ENCODE results near the gene LIN9.
A peak's percentile ranks its signal among the peaks of the same experiment; 100 is the strongest.

LIN9 gene

DNA sequence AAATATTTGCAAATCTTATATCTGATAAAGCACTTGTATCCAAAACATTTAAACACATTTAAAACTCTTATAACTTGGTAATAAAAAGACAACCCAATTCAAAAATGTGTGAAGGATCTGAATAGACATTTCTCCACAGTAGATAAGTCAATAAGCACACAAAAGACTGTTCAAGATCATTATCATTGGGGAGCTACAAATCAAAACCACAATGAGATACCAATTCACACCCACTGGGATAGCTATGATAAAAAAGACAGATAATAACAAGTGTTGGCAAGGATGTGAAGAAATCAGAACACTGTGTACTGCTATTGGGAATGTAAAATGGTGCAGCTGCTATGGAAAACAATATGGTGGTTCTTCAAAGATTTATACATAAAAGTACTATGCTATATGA is 5.1 kb upstream of the LIN9 start:
- Histone ChIP-seq H3K4me3 (ENCODE audit: low read length) (no peak overlapping the region), H3K9me3 (ENCODE audit: insufficient read depth, low read depth, low read length) (no peaks in the 10 kb centered on the region), H3K4me1 (ENCODE audit: insufficient read depth, low read length) (peaks cover 11% of the 10 kb centered on the region), H3K27ac (ENCODE audit: low read length) (no peak overlapping the region), H3K27me3 (ENCODE audit: insufficient read depth, low read length) (peaks cover 19% of the 10 kb centered on the region), H3K36me3 (ENCODE audit: insufficient read depth, low read depth, low read length) (no peaks in the 10 kb centered on the region), H3K9ac (ENCODE audit: low read depth, low read length) (no peak overlapping the region)

DNA sequence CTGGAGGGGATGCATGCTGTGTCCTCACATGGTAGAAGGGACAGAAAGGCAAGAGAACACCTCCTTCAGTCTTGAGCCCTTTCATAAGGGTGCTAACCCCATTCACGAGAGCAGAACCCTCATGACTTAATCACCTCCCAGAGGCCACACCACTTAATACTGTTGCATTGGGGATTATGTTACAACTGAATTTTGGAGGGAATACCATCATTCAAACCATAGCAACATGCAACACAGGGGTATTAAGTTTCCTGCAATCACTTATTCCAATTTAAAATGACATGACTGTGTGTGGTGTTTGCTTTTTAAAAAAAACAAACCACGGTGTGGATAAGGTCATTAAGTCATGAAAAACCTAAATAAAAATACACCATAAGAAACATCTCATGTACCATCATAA is 3.1 kb upstream of the LIN9 start:
- no peak overlapping the region for H3K4me3 ChIP-seq (ENCODE audit: low read length)
- H3K9me3 ChIP-seq (ENCODE audit: insufficient read depth, low read depth, low read length): no peaks in the 10 kb centered on the region

DNA sequence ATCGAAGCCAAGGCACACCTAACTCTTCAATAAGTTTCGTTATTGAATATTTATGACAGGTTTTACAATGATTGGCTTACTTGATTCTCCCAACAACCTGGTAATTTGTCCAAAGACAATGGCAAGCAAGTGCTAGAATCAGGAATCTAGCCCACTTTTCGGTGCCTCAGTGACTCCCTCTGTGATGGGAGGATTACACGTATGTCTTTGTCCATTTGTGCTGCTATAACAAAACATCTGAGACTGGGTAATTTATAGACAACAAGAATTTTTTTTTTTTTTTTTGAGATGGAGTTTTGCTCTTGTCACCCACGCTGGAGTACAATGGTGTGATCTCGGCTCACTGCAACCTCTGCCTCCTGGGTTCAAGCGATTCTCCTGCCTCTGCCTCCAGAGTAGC is 2.4 kb upstream of the LIN9 start:
- no peaks in the 10 kb centered on the region for H3K9me3 ChIP-seq (ENCODE audit: insufficient read depth, low read depth, low read length)
- no peak overlapping the region for H3K9ac ChIP-seq (ENCODE audit: low read depth, low read length)
- H3K4me3 ChIP-seq (ENCODE audit: low read length): no peak overlapping the region
- no peak overlapping the region for H3K27ac ChIP-seq (ENCODE audit: low read length)
- peaks cover 18% of the 10 kb centered on the region for H3K4me1 ChIP-seq (ENCODE audit: insufficient read depth, low read length)
- peaks cover 19% of the 10 kb centered on the region for H3K27me3 ChIP-seq (ENCODE audit: insufficient read depth, low read length)
- no peaks in the 10 kb centered on the region for H3K36me3 ChIP-seq (ENCODE audit: insufficient read depth, low read depth, low read length)

More for the DNA sequence above, 3.1 kb upstream of the LIN9 start:
- Histone ChIP-seq H3K4me1 (ENCODE audit: insufficient read depth, low read length) (peaks cover 18% of the 10 kb centered on the region), H3K27me3 (ENCODE audit: insufficient read depth, low read length) (peaks cover 19% of the 10 kb centered on the region), H3K27ac (ENCODE audit: low read length) (no peak overlapping the region), H3K36me3 (ENCODE audit: insufficient read depth, low read depth, low read length) (no peaks in the 10 kb centered on the region), H3K9ac (ENCODE audit: low read depth, low read length) (no peak overlapping the region)

DNA sequence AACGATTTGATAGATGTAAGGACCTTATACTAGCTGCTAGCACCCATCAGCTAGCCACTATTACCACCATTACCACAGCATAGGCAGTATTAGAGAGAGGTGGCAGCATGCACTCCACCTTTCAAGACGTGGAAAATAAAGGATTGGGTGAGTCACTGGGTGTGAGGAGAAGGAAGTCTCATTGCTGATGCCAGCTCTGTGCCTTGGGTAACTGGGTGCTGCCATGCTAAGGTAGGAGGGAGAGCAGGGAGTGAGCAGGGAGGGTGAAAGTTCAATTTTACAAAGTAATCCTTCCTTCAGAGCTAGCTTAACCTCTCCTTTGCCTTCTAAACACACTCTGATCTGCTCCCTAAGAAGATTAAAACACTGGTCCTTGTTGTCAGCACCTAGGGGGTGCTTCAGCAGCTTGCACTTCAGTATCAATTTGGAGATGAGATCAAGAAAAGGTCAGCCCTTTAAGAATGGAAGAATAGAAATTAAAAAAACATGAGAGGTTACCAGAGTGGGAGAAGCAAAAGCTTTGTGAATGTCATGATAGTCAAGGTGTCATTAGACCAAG is 1.8 kb upstream of the LIN9 start:
- Histone ChIP-seq H3K4me3 (ENCODE audit: low read length) (no peak overlapping the region), H3K27ac (ENCODE audit: low read length) (no peak overlapping the region), H3K9ac (ENCODE audit: low read depth, low read length) (no peak overlapping the region), H3K9me3 (ENCODE audit: insufficient read depth, low read depth, low read length) (no peaks in the 10 kb centered on the region), H3K4me1 (ENCODE audit: insufficient read depth, low read length) (peaks cover 19% of the 10 kb centered on the region), H3K36me3 (ENCODE audit: insufficient read depth, low read depth, low read length) (no peaks in the 10 kb centered on the region), H3K27me3 (ENCODE audit: insufficient read depth, low read length) (peaks cover 19% of the 10 kb centered on the region)

DNA sequence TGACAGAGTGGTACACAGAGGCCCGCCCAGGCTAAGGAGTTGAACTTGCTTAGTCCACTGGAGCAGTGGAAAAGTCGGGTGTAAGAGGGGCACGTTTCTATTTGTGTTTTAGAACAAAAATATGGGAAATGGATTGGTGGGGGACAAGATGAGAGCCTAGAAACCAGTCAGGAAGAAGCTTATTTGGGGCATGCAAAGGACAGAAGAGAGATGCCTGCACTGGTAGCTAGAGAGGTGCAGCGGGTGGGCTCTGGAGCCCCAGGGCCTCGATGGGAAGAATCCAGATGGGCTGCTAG is 1.2 kb upstream of the LIN9 start:
- Histone ChIP-seq H3K27ac (ENCODE audit: low read length) (no peak overlapping the region), H3K4me1 (ENCODE audit: insufficient read depth, low read length) (peaks cover 21% of the 10 kb centered on the region), H3K4me3 (ENCODE audit: low read length) (peak overlapping the region; percentile 96), H3K27me3 (ENCODE audit: insufficient read depth, low read length) (peaks cover 19% of the 10 kb centered on the region), H3K9ac (ENCODE audit: low read depth, low read length) (peak overlapping the region; percentile 81; the same call in 1 of the 2 replicates), H3K9me3 (ENCODE audit: insufficient read depth, low read depth, low read length) (no peaks in the 10 kb centered on the region), H3K36me3 (ENCODE audit: insufficient read depth, low read depth, low read length) (no peaks in the 10 kb centered on the region)

DNA sequence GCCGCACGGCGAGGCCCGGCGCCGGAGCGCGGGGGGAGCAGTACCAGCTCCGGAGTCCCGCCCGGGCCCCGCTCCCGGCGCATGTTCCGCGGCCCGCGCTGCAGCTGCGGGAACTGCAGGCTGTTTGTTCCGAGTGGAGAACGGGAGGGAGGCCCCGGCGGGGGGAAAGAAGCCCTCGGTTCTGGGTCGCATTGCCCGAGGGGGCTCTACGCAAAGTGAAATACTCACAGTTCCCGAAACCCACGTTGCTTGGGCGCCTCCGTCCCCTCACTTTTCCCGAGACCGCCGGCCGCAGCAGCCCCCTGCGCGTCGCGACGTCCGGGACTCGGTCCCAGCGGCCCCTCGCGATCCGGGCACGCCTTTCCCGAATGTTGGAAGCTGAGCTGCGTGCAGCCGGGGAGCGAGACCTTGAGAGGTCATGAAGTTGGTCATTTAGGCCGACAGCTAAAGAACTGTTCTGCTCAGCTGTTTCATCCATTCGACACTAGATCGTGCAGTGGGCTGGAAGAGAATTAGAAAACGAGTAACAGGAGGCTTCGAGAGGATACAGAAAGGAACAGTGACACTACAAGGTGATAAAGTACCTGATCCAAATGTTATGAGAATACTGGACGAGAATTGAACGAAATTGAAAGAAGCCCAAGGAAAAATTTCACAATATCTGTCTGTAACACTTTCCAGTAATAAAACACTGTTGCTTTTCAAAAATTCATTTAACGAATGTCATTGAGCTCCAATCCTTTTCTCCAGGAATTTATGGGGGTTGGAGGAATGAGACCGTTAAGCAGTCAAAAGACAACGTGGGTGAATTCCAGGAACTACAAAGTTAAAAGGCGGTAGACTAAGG is 657 bp upstream of the LIN9 start:
- peaks cover 25% of the 10 kb centered on the region for H3K4me1 ChIP-seq (ENCODE audit: insufficient read depth, low read length)
- peak overlapping the region; percentile 96 for H3K4me3 ChIP-seq (ENCODE audit: low read length)
- H3K27me3 ChIP-seq (ENCODE audit: insufficient read depth, low read length): peaks cover 19% of the 10 kb centered on the region
- H3K36me3 ChIP-seq (ENCODE audit: insufficient read depth, low read depth, low read length): no peaks in the 10 kb centered on the region
- no peaks in the 10 kb centered on the region for H3K9me3 ChIP-seq (ENCODE audit: insufficient read depth, low read depth, low read length)
- peak overlapping the region; percentile 25 for H3K27ac ChIP-seq (ENCODE audit: low read length)
- peak overlapping the region; percentile 81 for H3K9ac ChIP-seq (ENCODE audit: low read depth, low read length)

DNA sequence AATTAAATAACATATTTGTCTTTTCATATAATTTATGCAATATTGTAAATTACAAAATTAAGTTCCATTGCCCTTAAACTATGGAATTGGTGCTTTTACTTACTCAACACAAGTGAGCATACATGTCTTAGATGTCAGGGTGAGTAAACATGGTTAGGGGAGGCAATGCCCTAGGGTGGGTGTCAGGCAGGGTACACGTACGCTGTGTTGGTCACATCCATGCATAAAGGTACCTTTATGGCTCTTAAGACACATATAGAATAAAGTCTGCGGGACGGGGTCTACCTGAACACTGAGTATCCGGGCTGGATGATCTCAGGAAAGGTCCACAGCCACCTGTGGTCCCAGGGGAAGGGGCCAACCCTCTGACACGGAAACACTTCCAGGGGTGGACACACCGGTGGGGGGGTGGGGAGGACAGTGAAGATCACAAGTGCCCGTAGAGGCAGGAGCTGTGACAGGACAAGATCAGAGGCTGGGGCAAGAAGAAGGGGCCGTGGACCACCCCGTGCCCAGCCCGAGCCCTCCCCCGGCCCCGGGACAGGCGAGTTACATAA is 720 bp downstream of the LIN9 start:
- H3K9ac ChIP-seq (ENCODE audit: low read depth, low read length): peak overlapping the region; percentile 98; the same call in 1 of the 2 replicates
- no peaks in the 10 kb centered on the region for H3K36me3 ChIP-seq (ENCODE audit: insufficient read depth, low read depth, low read length)
- H3K4me3 ChIP-seq (ENCODE audit: low read length): peak overlapping the region; percentile 96
- H3K27ac ChIP-seq (ENCODE audit: low read length): peak overlapping the region; percentile 92
- H3K4me1 ChIP-seq (ENCODE audit: insufficient read depth, low read length): peaks cover 33% of the 10 kb centered on the region
- peaks cover 19% of the 10 kb centered on the region for H3K27me3 ChIP-seq (ENCODE audit: insufficient read depth, low read length)
- H3K9me3 ChIP-seq (ENCODE audit: insufficient read depth, low read depth, low read length): no peaks in the 10 kb centered on the region

DNA sequence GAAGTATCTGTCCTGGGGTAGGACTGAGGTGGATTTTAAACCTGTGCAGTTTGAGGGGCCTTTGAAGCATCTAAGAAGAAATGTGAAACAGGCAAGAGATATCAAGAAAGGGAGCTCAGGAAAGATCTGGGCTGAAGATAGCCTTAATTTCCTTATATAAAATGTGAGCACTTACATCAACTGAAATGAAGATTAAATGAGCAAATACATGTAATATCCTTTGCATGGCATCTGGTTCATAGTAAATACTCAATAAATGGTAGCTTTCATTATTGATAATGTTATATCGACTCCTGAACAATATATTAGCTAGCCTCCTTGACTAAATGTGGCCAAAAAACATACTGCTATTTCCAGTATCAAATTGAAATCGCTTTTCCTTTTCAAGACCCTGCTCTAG is 2.5 kb downstream of the LIN9 start:
- Histone ChIP-seq H3K4me1 (ENCODE audit: insufficient read depth, low read length) (peaks cover 38% of the 10 kb centered on the region), H3K27ac (ENCODE audit: low read length) (no peak overlapping the region), H3K36me3 (ENCODE audit: insufficient read depth, low read depth, low read length) (no peaks in the 10 kb centered on the region), H3K27me3 (ENCODE audit: insufficient read depth, low read length) (peaks cover 19% of the 10 kb centered on the region), H3K9me3 (ENCODE audit: insufficient read depth, low read depth, low read length) (no peaks in the 10 kb centered on the region), H3K4me3 (ENCODE audit: low read length) (no peak overlapping the region), H3K9ac (ENCODE audit: low read depth, low read length) (no peak overlapping the region)

DNA sequence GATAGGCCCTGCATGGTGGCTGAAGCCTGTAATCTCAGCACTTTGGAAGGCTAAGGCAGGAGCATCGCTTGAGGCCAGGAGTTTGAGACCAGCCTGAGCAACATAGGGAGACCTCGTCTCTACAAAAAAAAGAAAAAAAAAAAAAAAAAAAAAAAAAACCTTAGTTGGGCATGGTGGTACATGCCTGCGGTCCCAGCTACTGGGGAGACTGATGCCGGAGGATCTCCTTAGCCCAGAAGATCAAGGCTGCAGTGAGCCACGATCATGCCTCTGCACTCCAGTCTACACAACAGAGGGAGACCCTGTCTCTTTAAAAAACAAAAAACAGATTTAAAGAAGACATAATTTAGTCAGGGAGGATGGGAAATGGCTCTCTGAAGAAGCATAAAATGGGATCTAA is 3.8 kb downstream of the LIN9 start:
- Histone ChIP-seq H3K27me3 (ENCODE audit: insufficient read depth, low read length) (peaks cover 6% of the 10 kb centered on the region), H3K4me1 (ENCODE audit: insufficient read depth, low read length) (peaks cover 33% of the 10 kb centered on the region), H3K9me3 (ENCODE audit: insufficient read depth, low read depth, low read length) (no peaks in the 10 kb centered on the region), H3K9ac (ENCODE audit: low read depth, low read length) (no peak overlapping the region; the same call in 1 of the 2 replicates), H3K27ac (ENCODE audit: low read length) (no peak overlapping the region), H3K4me3 (ENCODE audit: low read length) (0 out of 2 replicates have a peak overlapping the region, but pooled peaks have one; percentile 7), H3K36me3 (ENCODE audit: insufficient read depth, low read depth, low read length) (0 out of 2 replicates have a peak, but pooled peaks cover 3% of the 10 kb centered on the region)

DNA sequence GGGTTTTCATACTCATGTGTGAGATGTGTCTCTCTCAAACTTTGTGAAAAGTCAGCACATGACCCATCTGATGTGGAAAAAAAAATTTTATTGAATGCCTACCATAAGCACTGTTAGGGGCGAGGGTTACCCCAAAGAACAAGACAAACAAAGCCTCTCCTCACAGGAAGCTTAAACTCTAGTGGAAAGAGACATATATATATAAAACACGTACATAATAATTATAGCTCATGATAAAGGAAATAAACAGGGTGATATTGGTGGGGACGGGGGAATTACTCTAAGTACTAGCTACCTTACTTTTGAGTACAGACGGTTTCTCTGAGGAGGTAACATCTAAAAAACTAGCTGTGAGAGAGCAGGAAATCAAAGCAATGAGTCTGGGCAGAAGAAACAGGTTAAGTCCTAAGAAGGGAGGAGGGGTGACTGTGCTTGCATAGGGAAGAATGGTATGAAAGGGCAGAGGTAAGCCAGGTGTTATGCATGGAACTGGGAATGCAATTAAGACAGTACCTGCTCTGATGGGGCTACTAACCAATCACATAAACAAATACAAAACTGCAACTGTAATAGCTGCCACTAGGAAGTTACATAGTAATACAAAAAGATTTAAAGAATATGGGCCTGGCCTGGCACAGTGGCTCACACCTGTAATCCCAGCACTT is 4.5 kb downstream of the LIN9 start:
- H3K27ac ChIP-seq (ENCODE audit: low read length): no peak overlapping the region
- no peak overlapping the region for H3K9ac ChIP-seq (ENCODE audit: low read depth, low read length)
- peaks cover 28% of the 10 kb centered on the region for H3K4me1 ChIP-seq (ENCODE audit: insufficient read depth, low read length)
- H3K27me3 ChIP-seq (ENCODE audit: insufficient read depth, low read length): no peaks in the 10 kb centered on the region
- no peak overlapping the region for H3K4me3 ChIP-seq (ENCODE audit: low read length)
- peaks cover 6% of the 10 kb centered on the region; the same call in 1 of the 2 replicates for H3K36me3 ChIP-seq (ENCODE audit: insufficient read depth, low read depth, low read length)
- no peaks in the 10 kb centered on the region for H3K9me3 ChIP-seq (ENCODE audit: insufficient read depth, low read depth, low read length)

DNA sequence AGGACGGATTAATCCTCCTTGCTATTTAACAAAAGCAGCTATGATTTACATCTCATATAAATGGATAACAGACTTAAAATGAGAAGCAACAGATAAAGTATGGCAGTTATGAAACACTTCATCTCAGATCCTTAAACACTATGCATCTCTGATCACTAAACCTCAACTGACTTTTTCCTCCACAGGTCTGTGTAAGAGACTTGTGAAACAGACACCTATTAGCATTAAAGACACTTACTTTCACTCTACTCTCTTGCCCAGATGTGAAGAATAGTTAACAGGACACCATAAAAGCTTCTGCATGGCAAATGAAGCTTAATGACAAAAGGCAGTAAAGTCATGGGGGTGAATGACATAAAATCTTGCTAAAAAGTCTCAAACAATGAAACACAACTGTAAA is 6.2 kb downstream of the LIN9 start:
- H3K4me3 ChIP-seq (ENCODE audit: low read length): no peak overlapping the region
- H3K9me3 ChIP-seq (ENCODE audit: insufficient read depth, low read depth, low read length): no peaks in the 10 kb centered on the region
- no peak overlapping the region for H3K27ac ChIP-seq (ENCODE audit: low read length)
- no peaks in the 10 kb centered on the region for H3K27me3 ChIP-seq (ENCODE audit: insufficient read depth, low read length)
- peaks cover 22% of the 10 kb centered on the region for H3K4me1 ChIP-seq (ENCODE audit: insufficient read depth, low read length)
- no peak overlapping the region for H3K9ac ChIP-seq (ENCODE audit: low read depth, low read length)
- peaks cover 20% of the 10 kb centered on the region; the same call in 1 of the 2 replicates for H3K36me3 ChIP-seq (ENCODE audit: insufficient read depth, low read depth, low read length)

Data from iPS-20b (cell line).